Heart left ventricle (tissue), 13 donors: ENCODE results near the gene SORBS2.

ENCODE experiments used
- POLR2A ChIP-seq, 2 donors: fragments of 450-650 bp; IDR thresholded peaks; one replicate each; pipeline ENCODE4 v1.6.1; 2017; ENCODE audit warnings: antibody characterized with exemption in 2 of 2, mild to moderate bottlenecking in 2 of 2, moderate library complexity in 2 of 2
- TF ChIP-seq, protein P1 (sequence below), 12 donors: fragments of 200-600 bp; sonication (generic) in 4 of 12; IDR thresholded peaks; one replicate each; pipeline versions ENCODE4 v1.5.0 to v1.8.0; 2018 to 2022; ENCODE audit warnings: antibody characterized with exemption in 12 of 12, mild to moderate bottlenecking in 5 of 12
- donor health status: ischemic (EF 13 %, LVEDD 7.1; RV severe dilation, severe dysfunction).
- donor health status: DM: no; HTN: yes; CAD: no.
- donor health status: DM: no; HTN: no; CAD: no.
- donor health status: ischemic (EF 25% LVEDD 6.9; RV normal size, moderate dysfunction).
- donor health status: ischemic (EF 25% LVEDD 5.7; RV mildly dilated, moderate dysfunction).
- donor health status: ischemic (EF 35%, LVEDD 5.7; RV mildly dilated, moderate dysfunction).
- donor health status: nonischemic (EF 11% LVEDD 7.7; RV severe dilation, severe dysfunction).
- donor health status: DM: yes; HTN: yes; CAD: no.
- donor health status: PGD.
- donor health status: ischemic (EF 29% LVEDD 5.4; RV normal size, mild dysfunction).
- donor health status: nonischemic (EF 23%, LVEDD 6.1; RV moderate dilation, normal function).

DNA sequence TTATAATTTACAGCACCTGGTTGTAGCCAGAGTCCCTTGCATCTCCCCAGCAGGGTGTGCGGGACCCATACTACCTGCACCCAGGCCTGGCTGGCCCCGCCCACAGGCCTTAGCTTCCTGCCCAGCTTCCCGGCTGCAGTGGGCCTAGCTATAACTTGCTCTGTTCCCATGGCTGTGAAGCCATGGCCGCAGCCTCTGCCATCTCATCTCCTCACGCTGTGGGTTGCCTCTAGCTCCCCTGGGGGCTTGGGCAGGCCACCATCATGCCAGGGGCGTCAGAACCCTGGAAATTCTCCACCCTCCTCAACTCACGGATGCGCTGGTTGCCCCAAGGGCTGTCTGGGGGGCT is 26.1 kb upstream of the SORBS2 start:
- TF ChIP-seq, protein P1, sequence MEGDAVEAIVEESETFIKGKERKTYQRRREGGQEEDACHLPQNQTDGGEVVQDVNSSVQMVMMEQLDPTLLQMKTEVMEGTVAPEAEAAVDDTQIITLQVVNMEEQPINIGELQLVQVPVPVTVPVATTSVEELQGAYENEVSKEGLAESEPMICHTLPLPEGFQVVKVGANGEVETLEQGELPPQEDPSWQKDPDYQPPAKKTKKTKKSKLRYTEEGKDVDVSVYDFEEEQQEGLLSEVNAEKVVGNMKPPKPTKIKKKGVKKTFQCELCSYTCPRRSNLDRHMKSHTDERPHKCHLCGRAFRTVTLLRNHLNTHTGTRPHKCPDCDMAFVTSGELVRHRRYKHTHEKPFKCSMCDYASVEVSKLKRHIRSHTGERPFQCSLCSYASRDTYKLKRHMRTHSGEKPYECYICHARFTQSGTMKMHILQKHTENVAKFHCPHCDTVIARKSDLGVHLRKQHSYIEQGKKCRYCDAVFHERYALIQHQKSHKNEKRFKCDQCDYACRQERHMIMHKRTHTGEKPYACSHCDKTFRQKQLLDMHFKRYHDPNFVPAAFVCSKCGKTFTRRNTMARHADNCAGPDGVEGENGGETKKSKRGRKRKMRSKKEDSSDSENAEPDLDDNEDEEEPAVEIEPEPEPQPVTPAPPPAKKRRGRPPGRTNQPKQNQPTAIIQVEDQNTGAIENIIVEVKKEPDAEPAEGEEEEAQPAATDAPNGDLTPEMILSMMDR (IDR thresholded peaks at IDR 0.05): no peak
- no peak for TF ChIP-seq POLR2A (IDR thresholded peaks at IDR 0.05)
